ENCODE data around the gene CAPN12. TPM values are rescaled to one million over a fixed set of nuclear protein-coding genes. Genes with fewer than 3 reads are reported as not detected.

CAPN12 gene
- polyA plus RNA-seq, 4 donors, result 2.4 to 46.2 (median 14.4) TPM

GRCh38 chr19:38727868-38728660, 16.2 kb downstream of the CAPN12 start:
- Histone ChIP-seq H3K4me1 (ENCODE audit: control insufficient read depth in 3 of 3, insufficient read depth in 2 of 3, low read depth in 1 of 3, low read length in 2 of 3) (peaks cover 0 to 23% (median 0%) of the 10 kb centered on the region in 3 donors), H3K36me3 (ENCODE audit: control insufficient read depth in 3 of 3, insufficient read depth in 2 of 3, low read depth in 1 of 3, low read length in 3 of 3) (peaks cover 33 to 100% (median 34%) of the 10 kb centered on the region in 3 donors), H3K27ac (ENCODE audit: low read depth in 1 of 3, low read length in 2 of 3) (peak overlapping the region in 2 of 3 donors; percentile 38 to 70), H3K4me3 (ENCODE audit: low read depth in 1 of 3, low read length in 3 of 3) (no peak overlapping the region), H3K27me3 (ENCODE audit: control insufficient read depth in 3 of 3, insufficient read depth in 3 of 3, low read length in 3 of 3) (no peaks in the 10 kb centered on the region), H3K9me3 (ENCODE audit: control insufficient read depth in 2 of 2, insufficient read depth in 1 of 2, low read depth in 1 of 2, low read length in 1 of 2) (no peaks in the 10 kb centered on the region)
- FAIRE-seq (no peak), DNase-seq (no peak)
- 70 to 86% (median 80%) methylated on average over 16 to 33 of the region's 33 CpGs for WGBS, 3 donors

DNA sequence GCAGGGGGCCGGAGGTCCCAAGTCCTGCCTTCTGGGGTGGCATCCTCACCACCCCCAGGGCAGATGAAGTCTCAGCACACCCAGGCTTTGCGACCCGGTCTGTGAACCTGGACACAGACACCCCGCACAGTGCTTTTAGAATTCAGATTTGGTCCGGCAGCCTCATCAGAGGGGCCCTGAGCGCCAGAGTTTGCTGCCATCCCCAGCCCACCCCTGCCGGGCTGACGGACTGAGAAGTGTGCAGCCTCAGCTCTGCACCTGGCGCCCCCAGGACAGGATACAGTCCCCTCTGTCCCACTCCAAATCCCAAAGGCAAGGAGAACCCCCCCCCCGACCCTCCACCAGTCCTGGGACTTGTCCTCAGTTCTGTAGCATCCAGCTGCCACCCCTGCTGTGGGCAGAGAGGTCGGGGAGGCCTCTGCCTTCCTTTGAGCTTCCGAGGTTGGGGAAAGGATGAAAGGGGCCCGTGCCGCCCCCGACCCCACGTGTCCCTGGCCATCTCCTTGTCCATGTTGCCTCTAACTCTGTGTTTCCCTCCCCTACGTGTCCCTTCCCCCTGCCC, 16.9 kb downstream of the CAPN12 start:
- Histone ChIP-seq H3K36me3 (ENCODE audit: control insufficient read depth in 3 of 3, insufficient read depth in 2 of 3, low read depth in 1 of 3, low read length in 3 of 3) (peaks cover 34 to 100% (median 40%) of the 10 kb centered on the region in 3 donors), H3K9me3 (ENCODE audit: control insufficient read depth in 2 of 2, insufficient read depth in 1 of 2, low read depth in 1 of 2, low read length in 1 of 2) (no peaks in the 10 kb centered on the region), H3K27ac (ENCODE audit: low read depth in 1 of 3, low read length in 2 of 3) (peak overlapping the region in 1 of 3 donors; percentile 70), H3K27me3 (ENCODE audit: control insufficient read depth in 3 of 3, insufficient read depth in 3 of 3, low read length in 3 of 3) (no peaks in the 10 kb centered on the region), H3K4me1 (ENCODE audit: control insufficient read depth in 3 of 3, insufficient read depth in 2 of 3, low read depth in 1 of 3, low read length in 2 of 3) (peaks cover 0 to 30% (median 0%) of the 10 kb centered on the region in 3 donors), H3K4me3 (ENCODE audit: low read depth in 1 of 3, low read length in 3 of 3) (no peak overlapping the region)
- DNase-seq (no peak), FAIRE-seq (no peak)
- WGBS, 3 donors, result 88 to 94% (median 94%) methylated on average over 17 of the region's 17 CpGs

DNA sequence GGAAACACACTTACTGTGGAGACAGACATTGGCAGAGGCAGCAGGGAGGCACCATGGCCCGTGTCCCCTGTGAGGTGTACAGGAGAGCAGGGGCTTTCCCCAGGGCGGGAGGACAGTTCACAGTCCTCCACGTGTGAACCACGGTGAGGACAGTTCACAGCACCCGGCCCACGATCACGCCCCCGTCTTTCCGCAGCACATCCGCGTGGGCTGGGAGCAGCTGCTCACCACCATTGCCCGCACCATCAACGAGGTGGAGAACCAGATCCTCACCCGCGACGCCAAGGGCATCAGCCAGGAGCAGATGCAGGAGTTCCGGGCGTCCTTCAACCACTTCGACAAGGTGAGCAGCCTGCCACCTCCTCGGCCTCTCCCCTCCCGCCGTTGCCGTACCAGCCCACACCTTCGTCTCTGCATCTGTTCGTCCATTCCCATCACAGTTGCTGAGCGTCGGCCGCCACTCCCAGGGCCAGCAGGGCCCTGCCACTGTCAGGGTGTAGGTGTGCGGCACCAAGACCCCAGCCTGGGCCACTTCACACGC, 17.4 kb downstream of the CAPN12 start:
- H3K36me3 ChIP-seq (ENCODE audit: control insufficient read depth in 3 of 3, insufficient read depth in 2 of 3, low read depth in 1 of 3, low read length in 3 of 3), result peaks cover 36 to 100% (median 45%) of the 10 kb centered on the region in 3 donors
- H3K27ac ChIP-seq (ENCODE audit: low read depth in 1 of 3, low read length in 2 of 3), result peak overlapping the region in 1 of 3 donors; percentile 70
- no peak for DNase-seq
- no peaks in the 10 kb centered on the region for H3K27me3 ChIP-seq (ENCODE audit: control insufficient read depth in 3 of 3, insufficient read depth in 3 of 3, low read length in 3 of 3)
- H3K9me3 ChIP-seq (ENCODE audit: control insufficient read depth in 2 of 2, insufficient read depth in 1 of 2, low read depth in 1 of 2, low read length in 1 of 2), result no peaks in the 10 kb centered on the region
- FAIRE-seq, result no peak
- WGBS, 3 donors, result 71 to 77% (median 76%) methylated on average over 29 to 30 of the region's 30 CpGs
- no peak overlapping the region for H3K4me3 ChIP-seq (ENCODE audit: low read depth in 1 of 3, low read length in 3 of 3)
- H3K4me1 ChIP-seq (ENCODE audit: control insufficient read depth in 3 of 3, insufficient read depth in 2 of 3, low read depth in 1 of 3, low read length in 2 of 3), result peaks cover 0 to 35% (median 0%) of the 10 kb centered on the region in 3 donors

GRCh38 chr19:38726284-38726673, 18.0 kb downstream of the CAPN12 start:
- no peak overlapping the region for H3K4me3 ChIP-seq (ENCODE audit: low read depth in 1 of 3, low read length in 3 of 3)
- peaks cover 0 to 35% (median 0%) of the 10 kb centered on the region in 3 donors for H3K4me1 ChIP-seq (ENCODE audit: control insufficient read depth in 3 of 3, insufficient read depth in 2 of 3, low read depth in 1 of 3, low read length in 2 of 3)
- H3K9me3 ChIP-seq (ENCODE audit: control insufficient read depth in 2 of 2, insufficient read depth in 1 of 2, low read depth in 1 of 2, low read length in 1 of 2), result no peaks in the 10 kb centered on the region
- 89 to 92% (median 89%) methylated on average over 6 of the region's 6 CpGs for WGBS, 3 donors
- FAIRE-seq (no peak), DNase-seq (no peak)
- no peaks in the 10 kb centered on the region for H3K27me3 ChIP-seq (ENCODE audit: control insufficient read depth in 3 of 3, insufficient read depth in 3 of 3, low read length in 3 of 3)
- peak overlapping the region in 1 of 3 donors; percentile 70 for H3K27ac ChIP-seq (ENCODE audit: low read depth in 1 of 3, low read length in 2 of 3)
- H3K36me3 ChIP-seq (ENCODE audit: control insufficient read depth in 3 of 3, insufficient read depth in 2 of 3, low read depth in 1 of 3, low read length in 3 of 3), result peaks cover 37 to 100% (median 51%) of the 10 kb centered on the region in 3 donors

- H3K36me3 ChIP-seq (ENCODE audit: control insufficient read depth in 3 of 3, insufficient read depth in 2 of 3, low read depth in 1 of 3, low read length in 3 of 3), result peaks cover 34 to 100% (median 55%) of the 10 kb centered on the region in 3 donors
- FAIRE-seq, result no peak
- H3K27me3 ChIP-seq (ENCODE audit: control insufficient read depth in 3 of 3, insufficient read depth in 3 of 3, low read length in 3 of 3), result no peaks in the 10 kb centered on the region
- 89 to 93% (median 92%) methylated on average over 21 of the region's 21 CpGs for WGBS, 3 donors
- no peaks in the 10 kb centered on the region for H3K9me3 ChIP-seq (ENCODE audit: control insufficient read depth in 2 of 2, insufficient read depth in 1 of 2, low read depth in 1 of 2, low read length in 1 of 2)
- H3K4me3 ChIP-seq (ENCODE audit: low read depth in 1 of 3, low read length in 3 of 3), result no peak overlapping the region
- peak overlapping the region in 1 of 3 donors; percentile 70 for H3K27ac ChIP-seq (ENCODE audit: low read depth in 1 of 3, low read length in 2 of 3)
- H3K4me1 ChIP-seq (ENCODE audit: control insufficient read depth in 3 of 3, insufficient read depth in 2 of 3, low read depth in 1 of 3, low read length in 2 of 3), result peaks cover 0 to 39% (median 0%) of the 10 kb centered on the region in 3 donors
- no peak for DNase-seq
These were observed 18.6 kb downstream of the CAPN12 start for GRCh38 chr19:38725469-38726283.

DNA sequence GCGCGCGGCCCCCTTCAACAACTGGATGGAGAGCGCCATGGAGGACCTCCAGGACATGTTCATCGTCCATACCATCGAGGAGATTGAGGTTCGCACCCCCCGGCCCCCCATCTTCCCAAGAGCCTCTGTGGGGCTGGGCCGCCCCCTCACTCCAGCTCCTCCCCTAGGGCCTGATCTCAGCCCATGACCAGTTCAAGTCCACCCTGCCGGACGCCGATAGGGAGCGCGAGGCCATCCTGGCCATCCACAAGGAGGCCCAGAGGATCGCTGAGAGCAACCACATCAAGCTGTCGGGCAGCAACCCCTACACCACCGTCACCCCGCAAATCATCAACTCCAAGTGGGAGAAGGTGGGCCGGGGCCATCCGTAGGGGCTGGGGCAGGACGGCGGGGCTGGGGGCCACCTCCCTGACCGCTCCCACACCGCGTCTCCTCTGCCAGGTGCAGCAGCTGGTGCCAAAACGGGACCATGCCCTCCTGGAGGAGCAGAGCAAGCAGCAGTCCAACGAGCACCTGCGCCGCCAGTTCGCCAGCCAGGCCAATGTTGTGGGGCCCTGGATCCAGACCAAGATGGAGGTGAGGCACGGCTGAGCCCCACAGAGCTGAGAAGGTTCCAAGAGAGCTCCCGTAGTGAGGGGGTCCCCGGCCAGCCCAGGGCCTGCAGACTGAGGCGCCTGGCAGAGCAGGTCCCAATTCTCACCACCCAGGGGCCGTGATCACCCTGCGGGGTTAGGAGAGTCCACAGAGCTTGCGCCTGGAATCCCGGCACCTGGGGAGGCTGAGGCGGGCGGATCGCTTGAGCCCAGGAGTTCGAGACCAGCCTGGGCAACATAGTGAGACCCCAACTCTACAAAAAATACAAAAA, 20.1 kb downstream of the CAPN12 start:
- no peak for FAIRE-seq
- Histone ChIP-seq H3K36me3 (ENCODE audit: control insufficient read depth in 3 of 3, insufficient read depth in 2 of 3, low read depth in 1 of 3, low read length in 3 of 3) (peaks cover 30 to 100% (median 67%) of the 10 kb centered on the region in 3 donors), H3K4me3 (ENCODE audit: low read depth in 1 of 3, low read length in 3 of 3) (no peak overlapping the region), H3K27ac (ENCODE audit: low read depth in 1 of 3, low read length in 2 of 3) (peak overlapping the region in 1 of 3 donors; percentile 82), H3K9me3 (ENCODE audit: control insufficient read depth in 2 of 2, insufficient read depth in 1 of 2, low read depth in 1 of 2, low read length in 1 of 2) (no peaks in the 10 kb centered on the region), H3K4me1 (ENCODE audit: control insufficient read depth in 3 of 3, insufficient read depth in 2 of 3, low read depth in 1 of 3, low read length in 2 of 3) (peaks cover 0 to 50% (median 0%) of the 10 kb centered on the region in 3 donors), H3K27me3 (ENCODE audit: control insufficient read depth in 3 of 3, insufficient read depth in 3 of 3, low read length in 3 of 3) (no peaks in the 10 kb centered on the region)
- no peak for DNase-seq
- 91 to 93% (median 92%) methylated on average over 42 of the region's 42 CpGs for WGBS, 3 donors

DNA sequence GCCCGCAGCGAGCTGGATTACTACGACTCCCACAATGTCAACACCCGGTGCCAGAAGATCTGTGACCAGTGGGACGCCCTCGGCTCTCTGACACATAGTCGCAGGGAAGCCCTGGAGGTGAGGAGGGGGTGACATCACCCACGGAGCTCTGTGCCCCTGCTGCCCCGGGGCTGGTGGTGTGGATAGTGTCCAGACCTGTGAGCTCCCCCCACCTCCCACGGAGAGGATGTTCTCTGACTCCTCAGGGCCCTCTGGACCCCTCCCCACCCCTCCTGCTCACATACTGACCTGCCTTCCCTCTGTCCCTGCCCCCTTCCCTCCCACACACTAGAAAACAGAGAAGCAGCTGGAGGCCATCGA, 20.7 kb downstream of the CAPN12 start:
- H3K27me3 ChIP-seq (ENCODE audit: control insufficient read depth in 3 of 3, insufficient read depth in 3 of 3, low read length in 3 of 3), result no peaks in the 10 kb centered on the region
- peak overlapping the region in 1 of 3 donors; percentile 82 for H3K27ac ChIP-seq (ENCODE audit: low read depth in 1 of 3, low read length in 2 of 3)
- no peaks in the 10 kb centered on the region for H3K9me3 ChIP-seq (ENCODE audit: control insufficient read depth in 2 of 2, insufficient read depth in 1 of 2, low read depth in 1 of 2, low read length in 1 of 2)
- H3K36me3 ChIP-seq (ENCODE audit: control insufficient read depth in 3 of 3, insufficient read depth in 2 of 3, low read depth in 1 of 3, low read length in 3 of 3), result peaks cover 26 to 100% (median 71%) of the 10 kb centered on the region in 3 donors
- WGBS, 3 donors, result 79 to 81% (median 79%) methylated on average over 10 to 11 of the region's 11 CpGs
- FAIRE-seq (no peak), DNase-seq (no peak)
- H3K4me3 ChIP-seq (ENCODE audit: low read depth in 1 of 3, low read length in 3 of 3), result no peak overlapping the region
- peaks cover 0 to 56% (median 0%) of the 10 kb centered on the region in 3 donors for H3K4me1 ChIP-seq (ENCODE audit: control insufficient read depth in 3 of 3, insufficient read depth in 2 of 3, low read depth in 1 of 3, low read length in 2 of 3)

Measured in small intestine (tissue), 7 donors.